ENCODE data around the gene PGM2L1. TPM values are rescaled to one million over a fixed set of nuclear protein-coding genes. Genes with fewer than 3 reads are reported as not detected.

PGM2L1 gene
- total and polyA plus RNA-seq, 2 donors (not counting 1 experiment from before 2014, with no cell fraction given) = 1.6 to 8.4 TPM

DNA sequence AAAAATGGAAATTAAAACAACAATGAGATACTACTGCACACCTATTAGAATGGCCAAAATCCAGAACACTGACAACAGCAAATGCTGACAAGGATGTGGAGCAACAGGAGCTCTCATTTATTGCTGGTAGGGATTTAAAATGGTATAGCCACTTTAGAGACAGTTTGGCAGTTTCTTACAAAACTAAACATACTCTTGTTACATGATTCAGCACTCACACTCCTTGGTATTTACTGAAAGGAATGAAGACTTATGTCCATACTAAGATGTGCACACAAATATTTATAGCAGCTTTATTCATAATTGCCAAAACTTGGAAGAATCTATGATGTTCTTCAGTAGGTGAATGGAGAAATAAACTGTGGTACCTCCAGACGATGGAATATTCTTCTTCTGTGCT is 40.8 kb downstream of the PGM2L1 start:
- Mint-ChIP-seq H3K27me3 (no peaks in the 10 kb centered on the region), H3K27ac (no peak overlapping the region), H3K4me1 (no peaks in the 10 kb centered on the region), H3K4me3 (no peak overlapping the region), H3K9me3 (ENCODE audit: insufficient read depth) (no peaks in the 10 kb centered on the region)
- H3K9ac ChIP-seq (ENCODE audit: low read length) = no peak overlapping the region
- no CpG with 5 or more reads among the region's 1 CpG for WGBS (ENCODE audit: insufficient coverage)
- POLR2A ChIA-PET = no interaction called here
- peaks cover 2 to 13% of the 10 kb centered on the region in 2 experiments for H3K36me3 ChIP-seq (replicated peaks in 1 of 2; ENCODE audit: control extremely low read depth in 1 of 2, control insufficient read depth in 1 of 2, extremely low read depth in 1 of 2, insufficient read depth in 2 of 2, low read length in 1 of 2)
- H3K4me2 ChIP-seq (replicated peaks; ENCODE audit: low read depth, low read length, poor library complexity, severe bottlenecking) = no peak overlapping the region
- H3K4me3 ChIP-seq (ENCODE audit: control extremely low read depth in 1 of 5, extremely low read depth in 1 of 5, insufficient read depth in 1 of 5, low read depth in 2 of 5, low read length in 4 of 5) = no peak overlapping the region
- intact Hi-C loops (cut with micrococcal nuclease) = no loop called here
- no peak overlapping the region for H2AFZ ChIP-seq (ENCODE audit: insufficient read depth, low read depth, low read length, poor library complexity, severe bottlenecking)
- H3K27ac ChIP-seq (ENCODE audit: low read length in 2 of 2) = no peak overlapping the region
- DNase-seq = no peak
- no peaks in the 10 kb centered on the region for H3K4me1 ChIP-seq (ENCODE audit: control insufficient read depth in 2 of 2, insufficient read depth in 2 of 2, low read length in 2 of 2)
- TF ChIP-seq EZH2 (IDR thresholded peaks at IDR 0.05; ENCODE audit: borderline replicate concordance, insufficient read depth, low read depth, low read length, poor library complexity, severe bottlenecking) = no peak
- TF ChIP-seq, protein P1, sequence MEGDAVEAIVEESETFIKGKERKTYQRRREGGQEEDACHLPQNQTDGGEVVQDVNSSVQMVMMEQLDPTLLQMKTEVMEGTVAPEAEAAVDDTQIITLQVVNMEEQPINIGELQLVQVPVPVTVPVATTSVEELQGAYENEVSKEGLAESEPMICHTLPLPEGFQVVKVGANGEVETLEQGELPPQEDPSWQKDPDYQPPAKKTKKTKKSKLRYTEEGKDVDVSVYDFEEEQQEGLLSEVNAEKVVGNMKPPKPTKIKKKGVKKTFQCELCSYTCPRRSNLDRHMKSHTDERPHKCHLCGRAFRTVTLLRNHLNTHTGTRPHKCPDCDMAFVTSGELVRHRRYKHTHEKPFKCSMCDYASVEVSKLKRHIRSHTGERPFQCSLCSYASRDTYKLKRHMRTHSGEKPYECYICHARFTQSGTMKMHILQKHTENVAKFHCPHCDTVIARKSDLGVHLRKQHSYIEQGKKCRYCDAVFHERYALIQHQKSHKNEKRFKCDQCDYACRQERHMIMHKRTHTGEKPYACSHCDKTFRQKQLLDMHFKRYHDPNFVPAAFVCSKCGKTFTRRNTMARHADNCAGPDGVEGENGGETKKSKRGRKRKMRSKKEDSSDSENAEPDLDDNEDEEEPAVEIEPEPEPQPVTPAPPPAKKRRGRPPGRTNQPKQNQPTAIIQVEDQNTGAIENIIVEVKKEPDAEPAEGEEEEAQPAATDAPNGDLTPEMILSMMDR (IDR thresholded peaks at IDR 0.05) = no peak
- peaks cover 0 to 8% (median 1%) of the 10 kb centered on the region in 3 donors for H3K9me3 ChIP-seq (ENCODE audit: control extremely low read depth in 1 of 3, control insufficient read depth in 2 of 3, insufficient read depth in 1 of 3, low read length in 2 of 3)
- CTCF ChIA-PET = interaction anchor here (1.8 kb wide), 1 partner anchor 91 kb away, joined by 6 read pairs; no protein-coding TSS in a partner anchor
- no peak for ATAC-seq (ENCODE audit: low read depth)
- no peaks in the 10 kb centered on the region for H3K79me2 ChIP-seq (ENCODE audit: control insufficient read depth, insufficient read depth, low read length)
- H4K20me1 ChIP-seq (ENCODE audit: control insufficient read depth, insufficient read depth, low read length, poor library complexity, severe bottlenecking) = no peaks in the 10 kb centered on the region
- H3K27me3 ChIP-seq (replicated peaks in 1 of 4; ENCODE audit: control extremely low read depth in 1 of 4, control insufficient read depth in 3 of 4, insufficient read depth in 4 of 4, low read length in 3 of 4) = no peaks in the 10 kb centered on the region

DNA sequence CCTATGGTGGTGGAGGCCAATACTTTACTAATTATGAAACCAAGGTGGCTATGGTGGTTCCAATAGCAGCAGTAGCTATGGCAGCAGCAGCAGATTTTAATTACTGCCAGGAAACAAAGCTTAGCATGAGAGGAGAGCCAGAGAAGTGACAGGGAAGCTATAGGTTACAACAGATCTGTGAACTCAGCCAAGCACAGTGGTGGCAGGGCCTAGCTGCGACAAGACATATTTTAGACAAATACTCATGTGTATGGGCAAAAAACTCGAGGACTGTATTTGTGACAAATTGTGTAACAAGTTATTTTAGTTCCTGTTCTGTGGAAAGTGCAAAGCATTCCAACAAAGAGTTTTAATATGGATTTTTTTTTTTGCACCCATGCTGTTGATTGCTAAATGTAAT is 42.6 kb downstream of the PGM2L1 start:
- ATAC-seq (ENCODE audit: low read depth) = no peak
- no peaks in the 10 kb centered on the region for H3K4me1 ChIP-seq (ENCODE audit: control insufficient read depth in 2 of 2, insufficient read depth in 2 of 2, low read length in 2 of 2)
- no peak overlapping the region for H2AFZ ChIP-seq (ENCODE audit: insufficient read depth, low read depth, low read length, poor library complexity, severe bottlenecking)
- WGBS (ENCODE audit: insufficient coverage) = 86% methylated on average over 1 of the region's 2 CpGs
- intact Hi-C loops (cut with micrococcal nuclease) = no loop called here
- H3K9ac ChIP-seq (ENCODE audit: low read length) = no peak overlapping the region
- Mint-ChIP-seq H3K9me3 (ENCODE audit: insufficient read depth) (no peaks in the 10 kb centered on the region), H3K4me1 (no peaks in the 10 kb centered on the region), H3K27ac (no peak overlapping the region), H3K27me3 (no peaks in the 10 kb centered on the region), H3K4me3 (no peak overlapping the region)
- peaks cover 0 to 4% (median 1%) of the 10 kb centered on the region in 3 donors for H3K9me3 ChIP-seq (ENCODE audit: control extremely low read depth in 1 of 3, control insufficient read depth in 2 of 3, insufficient read depth in 1 of 3, low read length in 2 of 3)
- no peaks in the 10 kb centered on the region for H3K79me2 ChIP-seq (ENCODE audit: control insufficient read depth, insufficient read depth, low read length)
- ChIA-PET CTCF (interaction anchor here (0.9 to 1.8 kb wide), 2 partner anchors 13 to 93 kb away, joined by 3 to 6 read pairs; no protein-coding TSS in a partner anchor), POLR2A (no interaction called here)
- no peak overlapping the region for H3K27ac ChIP-seq (ENCODE audit: low read length in 2 of 2)
- peaks cover 2 to 13% of the 10 kb centered on the region in 2 experiments for H3K36me3 ChIP-seq (replicated peaks in 1 of 2; ENCODE audit: control extremely low read depth in 1 of 2, control insufficient read depth in 1 of 2, extremely low read depth in 1 of 2, insufficient read depth in 2 of 2, low read length in 1 of 2)
- no peaks in the 10 kb centered on the region for H3K27me3 ChIP-seq (replicated peaks in 1 of 4; ENCODE audit: control extremely low read depth in 1 of 4, control insufficient read depth in 3 of 4, insufficient read depth in 4 of 4, low read length in 3 of 4)
- TF ChIP-seq EZH2 (IDR thresholded peaks at IDR 0.05; ENCODE audit: borderline replicate concordance, insufficient read depth, low read depth, low read length, poor library complexity, severe bottlenecking) = no peak
- TF ChIP-seq, protein P1 (IDR thresholded peaks at IDR 0.05) = no peak
- H3K4me2 ChIP-seq (replicated peaks; ENCODE audit: low read depth, low read length, poor library complexity, severe bottlenecking) = no peak overlapping the region
- no peaks in the 10 kb centered on the region for H4K20me1 ChIP-seq (ENCODE audit: control insufficient read depth, insufficient read depth, low read length, poor library complexity, severe bottlenecking)
- no peak overlapping the region for H3K4me3 ChIP-seq (ENCODE audit: control extremely low read depth in 1 of 5, extremely low read depth in 1 of 5, insufficient read depth in 1 of 5, low read depth in 2 of 5, low read length in 4 of 5)
- no peak for DNase-seq

All from B cell (primary cell).